ENCODE results near the gene DBN1. TPM values are rescaled to one million over a fixed set of nuclear protein-coding genes. Genes with fewer than 3 reads are reported as not detected.

Gene DBN1
- total RNA-seq, 2 donors from 2014 or later = 30.2 to 55.1 TPM

DNA sequence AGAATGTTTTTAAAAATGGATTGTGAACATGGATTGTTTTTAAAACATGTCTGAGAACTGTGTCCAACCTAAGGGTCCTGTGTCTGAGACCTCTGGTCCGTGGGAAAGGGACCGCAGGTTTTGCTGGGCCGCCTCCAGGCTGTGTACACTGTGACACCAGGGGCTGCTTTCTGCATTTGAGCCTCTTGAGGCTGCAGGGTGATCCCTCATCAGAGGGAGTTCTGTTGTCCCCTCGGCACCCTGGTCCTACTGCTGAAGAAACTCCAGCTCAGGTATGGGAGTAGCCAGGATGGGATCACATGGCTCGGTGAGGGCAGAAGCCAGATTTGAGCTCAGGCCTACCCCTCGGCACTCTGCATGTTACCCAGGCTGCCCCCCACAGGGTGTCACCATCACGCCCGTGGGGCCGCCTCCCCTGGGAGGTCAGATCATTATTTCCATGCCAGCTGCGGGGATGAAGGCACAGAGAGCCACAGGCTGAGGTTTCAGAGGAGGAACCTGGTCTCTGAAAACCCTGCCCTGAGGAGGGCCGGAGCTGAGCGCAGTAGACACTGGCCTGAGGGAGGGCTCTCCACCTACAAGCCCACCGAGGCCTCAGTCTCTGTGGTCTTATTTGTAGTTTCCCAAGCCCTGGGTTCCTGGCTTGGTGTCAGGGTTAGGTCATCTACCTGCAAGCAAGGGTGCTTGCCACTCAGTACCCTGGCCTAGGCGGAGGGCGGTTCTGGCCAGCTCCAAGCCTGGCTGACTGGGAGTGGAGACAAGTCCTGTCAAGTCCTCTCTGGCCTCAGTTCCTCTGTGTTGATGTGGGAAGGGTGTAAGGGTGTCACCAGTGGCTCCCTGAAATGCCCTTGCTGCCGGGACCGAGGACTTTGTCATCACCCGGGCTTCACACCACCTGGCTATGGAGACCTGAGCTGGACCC lies 24.0 kb downstream of the DBN1 start:
- intact Hi-C loops (cut with DNase I) = loop anchor here in 1 of 2 donors (5.0 kb wide), 2 partner anchors 42 to 57 kb away; partner anchors contain the start of gene F12
- ATAC-seq = no peak
- DNase-seq = no peak

DNA sequence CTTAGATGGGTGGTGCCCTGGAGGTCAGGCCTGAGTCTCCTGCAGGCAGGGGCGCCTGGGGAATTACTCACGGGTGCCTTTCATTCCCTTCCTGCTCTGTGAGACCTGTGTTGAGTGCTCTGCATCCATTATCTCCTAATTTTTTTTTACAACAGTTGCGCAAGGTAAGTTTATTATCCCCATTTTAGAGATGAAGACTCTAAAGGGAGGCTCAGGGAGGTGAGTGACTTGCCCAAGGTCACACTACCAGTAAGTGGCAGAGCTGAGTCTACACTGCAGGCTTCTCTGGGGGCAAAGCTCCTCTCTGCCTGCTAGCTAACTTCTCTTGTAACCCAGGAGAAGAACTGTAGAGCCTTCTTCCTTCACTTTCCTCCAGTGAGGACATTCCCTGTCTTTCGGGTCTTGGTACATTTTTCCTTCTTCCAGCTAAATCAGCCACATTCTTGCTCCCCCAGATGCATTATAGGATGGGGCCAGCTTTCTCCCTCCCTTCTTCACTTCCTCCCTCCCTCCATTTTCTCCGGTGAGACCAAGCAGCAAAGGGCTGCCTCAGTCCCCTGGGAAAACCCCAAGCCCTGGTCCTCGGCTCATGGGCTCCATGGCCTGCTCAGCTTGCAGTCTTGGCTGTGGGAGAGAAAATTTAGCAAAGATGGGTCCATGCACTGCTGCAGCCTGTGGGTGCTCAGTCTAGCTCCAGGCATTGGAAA lies 25.0 kb downstream of the DBN1 start:
- intact Hi-C loops (cut with DNase I) = no loop called here
- no peak for DNase-seq
- ATAC-seq = peak in 1 of 2 donors; percentile 9

DNA sequence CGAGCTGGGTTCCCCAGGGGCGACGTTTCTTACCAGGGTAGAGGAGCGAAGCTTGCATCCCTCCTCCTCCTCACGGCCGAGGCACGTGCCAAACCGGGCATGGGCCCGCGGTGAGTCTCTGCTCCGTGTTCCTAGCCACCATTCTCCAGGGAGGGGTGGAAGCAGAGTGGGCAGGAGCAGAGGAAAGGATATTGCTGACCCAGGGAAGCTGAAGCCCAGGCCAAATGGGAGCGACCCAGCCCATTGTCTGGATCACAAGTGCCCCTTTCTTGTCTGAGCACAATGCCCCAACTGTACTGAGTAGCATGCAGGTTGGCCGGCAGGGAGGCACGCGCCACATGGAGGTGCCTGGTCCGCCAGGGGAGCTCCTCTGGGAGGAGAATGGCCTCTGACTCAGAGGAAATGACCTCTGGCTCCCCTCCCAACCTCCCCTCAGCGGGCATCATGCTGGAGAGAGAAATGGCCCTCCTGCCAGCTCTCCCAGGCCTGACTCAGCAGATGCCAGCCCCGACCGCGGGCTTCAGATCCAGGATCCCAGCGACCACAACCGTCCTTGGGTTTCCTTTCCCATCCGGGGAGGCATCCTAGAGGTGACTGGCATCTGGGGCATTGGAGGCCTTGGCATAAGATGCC lies 25.7 kb downstream of the DBN1 start:
- peak; percentile 70 for DNase-seq
- peak; percentile 27 to 73 for ATAC-seq
- intact Hi-C loops (cut with DNase I) = no loop called here

DNA sequence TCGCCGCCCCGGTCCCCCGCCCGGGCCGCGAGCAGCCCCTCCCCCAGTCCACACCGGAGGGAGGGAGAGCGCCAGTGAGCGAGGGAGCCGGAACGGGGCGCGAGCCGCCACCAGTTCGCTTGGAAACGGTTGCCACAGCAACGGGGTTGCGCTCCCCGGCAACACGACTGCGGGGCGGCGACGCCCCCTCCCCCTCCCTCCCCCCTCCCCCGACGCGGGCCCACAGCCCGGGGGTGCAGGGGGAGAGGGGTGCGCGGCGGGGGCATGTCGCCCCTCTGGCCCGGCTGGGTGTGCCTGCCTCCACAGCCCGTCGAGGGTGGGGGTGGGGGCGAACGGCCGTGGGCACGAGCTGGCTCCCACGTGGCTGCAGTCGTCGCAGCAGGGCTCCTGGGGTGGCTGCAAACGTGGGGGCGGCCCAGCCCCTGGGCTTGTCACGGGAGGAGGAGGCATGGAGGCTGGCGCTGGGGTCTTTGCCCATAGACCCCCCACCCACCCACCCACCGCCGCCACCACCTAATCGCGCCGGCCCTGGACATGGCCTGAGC lies 26.3 kb downstream of the DBN1 start:
- intact Hi-C loops (cut with DNase I) = no loop called here
- ATAC-seq (peak; percentile 7 to 33), DNase-seq (no peak)

DNA sequence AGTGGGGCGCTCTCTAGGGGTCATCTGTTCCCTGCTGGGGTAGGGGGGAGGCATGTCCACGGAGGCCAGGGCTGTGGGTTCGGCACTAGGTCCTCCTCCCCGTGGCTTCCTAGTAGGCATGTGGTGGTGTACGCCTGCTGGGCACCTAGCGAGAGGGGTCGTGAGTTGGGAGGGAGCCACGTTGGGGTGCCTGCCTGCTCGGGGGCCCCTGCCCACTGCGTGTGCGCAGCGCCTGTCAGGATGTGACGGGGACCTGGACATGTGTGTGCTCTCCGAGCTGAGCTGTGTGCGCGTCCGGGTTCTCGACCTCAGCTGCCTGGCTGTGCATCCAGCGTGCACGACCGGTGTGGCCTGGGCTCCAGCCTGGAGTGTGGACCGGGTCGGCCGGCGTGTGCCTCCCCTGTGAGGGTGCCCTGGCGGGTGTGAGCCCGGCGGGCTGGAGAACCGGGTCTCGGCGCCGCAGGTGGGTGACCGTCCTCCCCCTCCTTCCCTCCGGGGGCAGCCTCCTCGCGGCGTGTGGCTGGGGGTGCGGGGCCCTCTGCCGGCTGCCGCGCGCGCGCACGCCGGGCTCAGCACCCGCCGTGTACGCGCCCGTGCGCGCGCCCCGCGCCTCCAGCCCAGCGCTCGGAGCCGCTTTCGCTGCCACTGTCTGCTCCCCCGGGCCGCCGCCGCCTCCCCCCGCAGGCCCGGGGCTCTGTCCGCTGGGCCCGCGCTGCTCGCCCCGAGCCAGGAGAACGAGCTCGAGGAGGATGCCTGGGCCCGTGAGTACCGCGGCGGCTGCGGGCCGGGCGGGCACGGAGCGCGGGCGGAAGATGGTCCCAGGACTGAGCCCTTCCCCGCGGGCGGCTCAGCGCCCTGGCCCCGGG lies 27.0 kb downstream of the DBN1 start, which contains the start of gene PRR7:
PRR7 (plus strand) TSS at position 615 of the 866 bp plus-strand sequence. CDS start 8,254 bp downstream, outside the sequence.
- ATAC-seq = peak; percentile 56 to 74
- intact Hi-C loops (cut with DNase I) = no loop called here

DNA sequence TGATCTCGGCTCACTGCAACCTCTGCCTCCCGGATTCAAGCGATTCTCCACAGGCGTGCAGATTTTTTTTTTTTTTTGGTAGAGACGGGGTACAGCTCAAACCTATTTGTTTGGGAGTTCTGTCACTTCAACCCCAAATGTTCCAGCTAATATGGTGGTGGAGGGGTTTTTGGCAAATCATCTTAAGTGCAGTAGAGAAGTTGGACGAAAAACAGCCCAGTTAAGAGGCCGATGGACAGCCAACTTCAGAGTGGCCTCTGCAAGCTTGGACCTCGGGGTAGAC lies 27.6 kb downstream of the DBN1 start:
- ATAC-seq (no peak), DNase-seq (no peak)
- intact Hi-C loops (cut with DNase I) = no loop called here

More for the DNA sequence above, 27.0 kb downstream of the DBN1 start, which contains the start of gene PRR7:
- DNase-seq = peak; percentile 70

DNA sequence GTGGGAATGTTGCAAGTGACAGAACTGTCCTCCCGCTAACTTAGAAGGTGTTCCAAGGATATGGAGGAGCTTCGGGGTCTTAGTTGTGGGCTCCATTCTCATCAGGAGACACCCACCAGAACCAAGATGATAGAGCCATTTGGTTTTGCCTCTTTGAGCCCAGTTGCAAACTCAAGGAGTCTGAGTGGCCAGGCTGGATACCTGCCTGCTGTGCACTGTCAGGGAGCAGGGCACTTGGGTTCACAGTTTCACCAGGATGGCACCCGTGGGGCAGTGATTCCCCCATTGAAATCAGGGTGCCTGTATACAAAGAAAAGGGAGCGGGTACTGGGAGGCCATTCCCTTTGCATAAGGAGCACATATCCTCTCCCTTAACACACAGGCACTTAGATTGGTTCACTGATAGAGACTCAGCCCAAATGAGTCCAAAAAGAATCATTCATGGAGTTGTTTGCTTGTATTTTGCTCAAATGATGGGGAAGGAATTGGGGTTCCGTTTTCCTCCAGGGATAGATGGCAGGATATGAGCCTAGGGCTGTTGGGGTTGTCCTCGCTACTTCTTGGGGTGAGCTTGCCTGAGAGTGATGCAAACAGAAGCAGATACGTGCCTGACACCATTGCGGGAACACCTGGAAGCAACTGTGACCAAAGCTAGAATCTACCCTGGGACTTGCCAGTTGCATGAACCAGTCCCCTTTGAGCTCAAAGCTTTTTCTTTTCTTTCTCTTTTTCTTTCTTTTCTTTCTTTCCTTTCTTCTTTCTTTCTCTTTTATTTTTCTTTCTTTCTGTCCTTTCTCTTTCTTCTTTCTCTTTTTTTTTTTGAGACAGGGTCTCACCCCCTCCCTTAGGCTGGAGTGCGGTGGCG lies 28.1 kb downstream of the DBN1 start:
- no peak for ATAC-seq
- intact Hi-C loops (cut with DNase I) = no loop called here
- DNase-seq = no peak

DNA sequence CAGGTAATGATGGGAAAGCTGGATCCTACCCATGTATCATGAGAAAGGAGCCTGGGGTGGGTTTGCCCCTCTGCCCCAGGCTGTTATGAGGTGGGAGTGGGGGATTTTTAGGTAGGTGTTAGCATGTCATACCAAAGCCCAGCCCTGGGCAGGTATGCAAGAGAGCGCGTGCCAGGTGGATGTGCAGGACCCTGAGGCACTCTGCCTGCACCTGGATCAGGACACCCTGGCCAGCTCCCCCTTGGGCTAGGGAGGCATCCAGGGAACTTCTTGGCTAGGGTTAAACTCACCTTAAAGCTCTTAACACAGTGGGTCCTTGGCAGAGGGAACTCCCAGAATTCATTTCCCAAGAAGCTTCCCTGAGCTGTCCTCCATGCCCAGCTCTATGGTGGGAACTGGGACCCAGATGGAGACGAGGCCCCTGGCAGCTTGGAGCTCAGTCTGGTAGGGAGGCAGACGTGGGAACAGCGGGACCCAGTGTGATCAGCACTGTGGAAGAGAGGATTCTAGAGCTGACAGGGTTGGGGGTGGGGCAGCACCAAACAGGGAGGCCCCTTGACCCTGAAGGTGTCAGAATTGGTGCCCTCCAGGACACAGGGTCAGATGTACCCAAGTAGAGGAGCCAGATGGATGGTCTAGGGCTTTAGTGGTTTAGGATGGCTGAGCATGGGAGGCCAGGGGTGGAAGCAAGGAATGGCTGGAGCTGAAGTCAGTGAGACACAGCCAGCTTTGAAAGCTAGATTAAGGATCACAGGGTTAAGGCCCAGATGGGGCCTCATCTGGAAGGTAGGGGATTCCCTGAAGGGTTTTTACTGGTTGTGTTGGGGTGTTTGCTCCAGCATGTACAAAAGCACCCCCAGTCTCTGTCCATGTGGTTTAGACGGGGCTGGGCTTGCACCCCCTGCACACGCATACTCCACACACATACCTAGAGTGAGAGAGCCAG lies 29.1 kb downstream of the DBN1 start:
- intact Hi-C loops (cut with DNase I) = no loop called here
- no peak for DNase-seq

DNA sequence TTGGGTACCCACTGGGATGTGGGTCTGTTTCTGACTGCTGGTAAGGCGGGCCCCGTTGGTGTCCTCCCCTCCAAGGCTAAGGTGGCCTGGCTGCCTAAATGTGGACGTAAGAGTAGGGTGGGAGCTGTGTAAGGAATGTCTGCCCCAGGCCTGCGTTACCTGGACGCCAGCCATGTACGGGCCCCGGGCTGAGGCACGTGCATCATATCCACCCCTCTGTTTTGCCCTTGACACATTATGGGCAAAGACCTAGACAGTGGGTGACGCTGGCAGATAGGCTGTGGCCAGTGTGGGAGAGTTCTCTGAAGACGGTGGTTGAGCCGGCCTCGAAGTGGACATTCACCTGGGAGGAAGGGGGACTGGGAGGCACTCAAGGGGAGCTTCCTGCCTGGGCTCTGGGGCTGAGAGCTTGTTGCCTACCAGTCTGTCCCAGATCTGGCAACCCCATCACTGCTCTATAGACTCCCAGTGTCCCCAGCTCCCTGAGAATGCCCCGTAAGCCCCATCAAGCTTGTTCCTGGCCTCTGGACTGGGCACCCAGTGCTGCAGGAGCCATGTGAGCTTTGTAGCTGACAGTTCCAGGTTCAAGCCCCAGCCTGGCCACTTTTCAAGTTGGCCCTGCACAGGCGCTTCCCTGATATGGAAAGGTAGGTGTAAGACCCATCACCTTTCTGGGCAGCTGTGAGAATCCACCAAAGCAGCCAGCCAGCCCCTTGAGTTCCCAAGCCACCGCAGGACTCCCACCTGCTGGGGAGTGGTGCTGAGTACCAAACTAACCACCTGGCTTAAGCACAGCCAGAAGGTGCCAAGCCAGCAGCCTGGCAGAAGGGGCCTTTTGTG lies 30.1 kb downstream of the DBN1 start:
- DNase-seq (no peak), ATAC-seq (no peak)
- intact Hi-C loops (cut with DNase I) = no loop called here

More for the DNA sequence above, 29.1 kb downstream of the DBN1 start:
- no peak for ATAC-seq

DNA sequence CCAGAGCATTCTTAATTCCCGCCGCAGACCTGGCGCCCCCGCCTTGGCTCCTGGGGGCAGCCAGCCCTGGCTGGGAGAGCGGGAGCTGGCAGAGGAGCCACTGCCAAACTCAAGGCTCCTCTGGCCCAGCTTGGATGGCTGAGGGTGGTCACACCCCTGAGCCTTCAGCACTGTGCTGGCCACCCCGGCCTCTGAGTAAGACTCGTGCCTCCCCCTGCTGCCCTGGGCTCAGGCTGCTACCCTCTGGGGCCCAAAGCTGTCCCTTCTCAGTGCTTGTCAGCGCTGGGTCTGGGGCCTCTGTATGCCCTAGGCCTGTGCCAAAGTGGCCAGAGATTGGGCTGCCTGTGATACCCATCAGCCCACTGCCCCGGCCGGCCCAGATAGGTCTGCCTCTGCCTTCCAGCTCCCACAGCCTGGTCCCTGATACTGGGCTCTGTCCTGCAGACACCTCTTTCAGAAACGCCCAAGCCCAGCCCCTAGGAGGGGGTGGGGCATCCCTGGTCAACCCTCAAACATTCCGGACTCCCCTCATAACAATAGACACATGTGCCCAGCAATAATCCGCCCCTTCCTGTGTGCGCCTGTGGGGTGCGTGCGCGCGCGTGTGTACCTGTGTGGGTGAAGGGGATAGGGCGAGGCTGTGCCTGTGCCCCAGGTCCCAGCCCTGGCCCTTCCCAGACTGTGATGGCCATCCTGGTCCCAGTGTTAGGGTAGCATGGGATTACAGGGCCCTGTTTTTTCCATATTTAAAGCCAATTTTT lies 31.2 kb downstream of the DBN1 start:
- intact Hi-C loops (cut with DNase I) = no loop called here
- DNase-seq = no peak
- ATAC-seq = no peak

DNA sequence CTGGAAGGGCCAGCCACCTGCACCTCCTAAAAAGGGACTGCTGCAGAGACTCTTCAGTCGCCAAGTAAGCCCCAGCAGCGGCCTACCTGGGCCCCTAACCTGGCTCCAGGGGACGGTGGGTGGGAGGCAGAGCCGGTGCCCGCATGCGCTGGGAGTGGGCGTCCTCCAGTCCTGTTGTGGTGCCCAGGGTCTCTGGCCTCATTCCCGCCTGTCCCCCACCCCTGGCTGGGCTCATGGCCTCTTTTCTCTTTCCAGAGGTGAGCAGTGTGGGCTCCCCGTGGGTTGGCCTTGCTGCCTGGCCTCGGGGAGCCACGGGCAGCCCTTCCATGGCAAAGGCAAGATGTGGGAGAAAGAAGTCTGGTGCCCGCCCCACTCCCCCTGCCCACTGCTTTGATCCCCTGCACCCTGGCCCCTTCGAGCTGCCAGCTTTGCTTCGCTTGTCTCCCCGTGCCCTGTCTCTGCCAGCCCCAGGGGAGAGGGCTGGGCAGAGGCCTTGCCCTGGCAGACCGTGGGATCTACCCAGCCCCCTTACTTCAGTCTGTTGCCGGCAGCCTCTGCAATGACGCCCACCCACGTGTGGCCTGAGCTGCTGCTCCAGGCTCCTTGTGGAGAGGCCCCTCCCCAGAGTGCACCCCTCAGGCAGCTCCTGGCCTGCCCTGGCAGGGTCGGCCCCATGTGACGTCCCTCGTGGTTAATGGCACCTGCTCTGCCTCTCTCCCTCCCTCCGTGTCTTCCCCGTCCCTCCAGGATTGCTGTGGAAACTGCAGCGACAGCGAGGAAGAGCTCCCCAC lies 32.2 kb downstream of the DBN1 start:
- DNase-seq = no peak
- no peak for ATAC-seq
- intact Hi-C loops (cut with DNase I) = no loop called here

DNA sequence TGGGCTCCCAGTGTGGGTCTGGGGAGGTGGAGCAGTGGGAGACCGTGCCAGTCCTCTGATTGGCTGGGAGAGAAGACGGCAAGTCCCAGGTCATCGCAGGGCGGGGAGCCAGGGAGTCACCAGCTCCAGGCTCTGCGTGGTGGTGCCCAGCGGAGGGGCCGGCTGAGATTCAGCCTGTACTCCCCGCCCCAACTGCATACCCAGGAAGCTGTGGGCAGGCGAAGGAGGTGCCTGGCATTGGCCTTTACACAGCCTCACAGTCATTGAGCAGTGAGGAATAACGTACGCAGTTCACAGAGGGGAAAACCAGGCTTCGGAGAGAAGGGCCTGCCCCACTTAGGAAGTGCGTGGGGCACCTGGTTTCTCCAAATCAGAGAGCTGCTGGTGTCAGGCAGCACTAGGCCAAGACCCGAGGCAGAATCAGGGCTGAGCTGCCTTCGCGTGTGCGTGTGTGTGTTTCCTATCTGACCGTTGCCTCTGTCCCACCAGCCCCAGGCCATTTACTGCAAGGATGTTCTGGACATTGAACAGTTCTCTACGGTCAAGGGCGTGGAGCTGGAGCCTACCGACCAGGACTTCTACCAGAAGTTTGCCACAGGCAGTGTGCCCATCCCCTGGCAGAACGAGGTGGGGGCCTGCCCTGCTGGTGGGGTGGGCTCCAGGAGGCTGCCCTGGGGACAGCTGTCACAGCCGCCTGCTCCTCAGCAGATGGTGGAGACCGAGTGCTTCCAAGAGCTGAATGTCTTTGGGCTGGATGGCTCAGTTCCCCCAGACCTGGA lies 33.0 kb downstream of the DBN1 start:
- intact Hi-C loops (cut with DNase I) = no loop called here
- ATAC-seq (no peak), DNase-seq (no peak)

DNA sequence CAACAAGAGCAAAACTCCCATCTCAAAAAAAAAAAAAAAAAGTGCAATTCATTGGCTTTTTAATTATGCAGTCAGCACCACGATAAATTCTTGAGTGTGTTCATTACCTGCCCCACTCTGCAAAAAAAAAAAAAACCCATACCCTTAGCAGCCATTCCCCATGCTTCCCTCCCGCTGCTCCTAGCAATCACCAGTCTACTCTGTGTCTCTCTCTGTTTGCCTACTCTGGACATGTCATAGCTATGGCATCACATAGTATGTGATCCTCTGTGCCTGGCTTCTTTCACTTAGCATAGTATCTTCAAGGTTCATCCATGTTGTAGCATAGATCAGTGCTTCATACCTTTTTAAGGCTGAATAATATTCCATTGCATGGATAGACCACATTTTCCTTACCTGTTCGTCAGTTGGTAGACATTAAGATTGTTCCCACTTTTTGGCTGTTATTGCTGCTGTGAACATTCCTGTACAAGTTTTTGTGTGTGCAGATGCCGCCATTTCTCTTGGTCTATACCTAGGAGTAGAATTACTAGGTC lies 33.8 kb downstream of the DBN1 start:
- ATAC-seq = no peak
- intact Hi-C loops (cut with DNase I) = no loop called here

More for the DNA sequence above, 33.8 kb downstream of the DBN1 start:
- no peak for DNase-seq

Measured in left cardiac atrium (tissue), 4 donors.